ENCODE measurements around the gene KISS1R. TPM values are rescaled to one million over a fixed set of nuclear protein-coding genes. Genes with fewer than 3 reads are reported as not detected.
A peak's percentile ranks its signal among the peaks of the same experiment; 100 is the strongest.

Gene KISS1R
- total RNA-seq, 2 experiments from 2014 or later, result 2.9 to 3.1 TPM

- H3K36me3 Mint-ChIP-seq, result peaks cover 11% of the 10 kb centered on the region
- H3K4me3 Mint-ChIP-seq, result peak overlapping the region; percentile 78
- H3K27me3 Mint-ChIP-seq, result no peaks in the 10 kb centered on the region
- H3K4me1 Mint-ChIP-seq, result peaks cover 10% of the 10 kb centered on the region
- DNase-seq (no peak), ATAC-seq (ENCODE audit: low read depth) (no peak)
- no peaks in the 10 kb centered on the region for H3K9me3 Mint-ChIP-seq
- POLR2A ChIA-PET, result interaction anchor here (1.5 kb wide), 1 partner anchor 57 kb away, joined by 6 read pairs; the partner anchor contains the start of gene WDR18
- H3K27ac Mint-ChIP-seq, result no peak overlapping the region
Observed at GRCh38 chr19:926323-926588, 9.1 kb downstream of the KISS1R start.

DNA sequence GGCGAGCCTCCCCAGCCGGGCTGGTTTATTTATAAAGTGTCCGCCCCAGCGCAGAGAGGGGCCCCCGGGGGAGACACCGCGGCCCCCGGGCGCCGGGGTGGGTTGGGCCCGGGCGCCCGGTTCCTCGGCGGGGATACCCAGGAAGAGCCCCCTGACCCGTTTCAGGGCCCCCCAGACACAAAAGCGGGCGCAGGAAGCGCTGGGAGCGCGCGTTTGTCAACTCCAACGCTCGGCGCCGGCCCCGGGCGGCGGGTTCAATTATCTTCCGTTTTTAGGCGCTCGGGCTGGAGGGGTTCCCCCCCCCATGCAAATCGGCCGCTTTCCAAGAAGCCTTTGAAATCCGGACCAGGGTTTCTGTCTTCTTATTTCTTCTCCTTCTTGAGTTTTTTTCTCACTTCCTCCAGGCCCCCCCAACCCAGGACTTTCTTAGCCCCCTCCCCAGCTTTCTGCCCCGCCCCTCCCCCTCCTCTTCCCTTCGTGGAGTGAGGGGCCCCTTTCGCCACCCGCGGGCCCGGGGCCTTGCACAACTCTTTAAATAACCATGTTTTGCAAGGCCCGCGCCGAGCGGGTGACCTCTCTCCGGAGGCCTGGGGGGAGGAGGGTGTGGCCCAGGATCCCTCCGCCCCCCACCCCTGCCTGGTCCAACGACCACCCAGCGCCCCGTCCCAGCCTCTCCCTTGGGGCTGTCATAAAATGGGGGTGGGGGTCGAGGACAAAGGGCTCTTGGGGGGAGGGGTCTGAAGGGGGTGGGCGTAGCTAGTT is 9.6 kb downstream of the KISS1R start:
- POLR2A ChIA-PET, result interaction anchor here (0.7 to 1.5 kb wide), 2 partner anchors 11 to 57 kb away, joined by 3 to 6 read pairs; partner anchors contain the start of gene WDR18
- peak overlapping the region; percentile 70 for H3K27ac Mint-ChIP-seq
- H3K9me3 Mint-ChIP-seq, result no peaks in the 10 kb centered on the region
- H3K4me1 Mint-ChIP-seq, result peaks cover 6% of the 10 kb centered on the region
- peak overlapping the region; percentile 89 for H3K4me3 Mint-ChIP-seq
- H3K36me3 Mint-ChIP-seq, result peaks cover 11% of the 10 kb centered on the region
- ATAC-seq (ENCODE audit: low read depth), result no peak
- DNase-seq, result peak; percentile 71
- no peaks in the 10 kb centered on the region for H3K27me3 Mint-ChIP-seq

DNA sequence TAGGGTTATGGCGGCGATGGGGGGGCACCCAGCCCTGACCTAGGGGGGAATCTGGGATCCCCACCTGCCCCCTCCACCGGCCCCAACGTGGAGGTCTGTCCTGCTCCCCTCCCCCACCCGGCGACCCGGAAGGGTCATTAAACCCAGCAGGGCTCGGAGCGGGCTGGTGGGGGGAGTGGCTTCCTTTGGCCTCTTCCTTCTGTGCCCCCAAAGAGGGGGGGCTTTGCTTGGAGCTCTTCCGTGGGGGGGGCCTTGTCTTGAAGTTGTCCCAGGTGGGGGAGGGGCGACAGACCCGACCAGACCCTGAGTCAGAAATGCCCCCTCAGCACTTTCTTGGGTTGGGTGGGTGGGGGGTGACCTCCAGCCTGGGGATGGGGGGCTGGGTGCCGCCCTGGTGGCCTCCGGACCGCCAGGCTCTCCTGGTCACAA is 10.2 kb downstream of the KISS1R start:
- peak overlapping the region; percentile 51 for H3K4me3 Mint-ChIP-seq

DNA sequence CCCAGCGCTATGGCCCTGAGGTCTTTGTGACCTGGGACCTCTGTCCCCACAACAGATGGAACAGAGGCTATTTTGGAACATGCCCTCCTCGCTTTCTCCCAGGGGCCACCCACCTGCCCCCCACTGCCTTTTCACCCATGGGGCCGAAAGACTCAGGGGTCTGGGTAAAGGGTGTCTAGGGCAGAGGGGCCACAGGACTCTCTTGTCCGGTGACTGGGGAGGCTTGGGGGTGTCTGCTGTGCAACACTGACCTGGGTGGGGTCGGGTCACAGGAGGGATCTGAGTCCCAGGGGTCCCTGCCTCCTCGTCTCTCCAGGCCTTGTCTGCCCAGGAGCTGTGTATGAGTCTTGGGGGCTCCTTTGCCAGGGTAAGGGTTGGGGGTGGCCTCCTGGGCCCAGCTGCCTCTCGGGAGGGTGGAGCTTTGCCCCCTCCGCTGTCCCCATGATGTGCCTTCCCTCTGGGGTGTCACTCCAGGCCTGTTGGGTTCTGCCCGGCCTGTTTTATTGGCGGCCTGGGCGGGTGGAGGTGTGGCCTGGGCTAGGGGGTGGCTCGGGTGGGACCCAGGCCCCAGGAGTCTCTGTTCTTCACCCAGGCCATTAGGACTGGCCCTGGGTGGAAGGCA is 10.8 kb downstream of the KISS1R start:
- Mint-ChIP-seq H3K4me1 (peaks cover 11% of the 10 kb centered on the region), H3K9me3 (no peaks in the 10 kb centered on the region), H3K4me3 (peak overlapping the region; percentile 51), H3K27me3 (no peaks in the 10 kb centered on the region), H3K27ac (no peak overlapping the region), H3K36me3 (peaks cover 15% of the 10 kb centered on the region)
- POLR2A ChIA-PET, result interaction anchor here (1.5 kb wide), 1 partner anchor 56 kb away, joined by 6 read pairs; the partner anchor contains the start of gene WDR18
- no peak for ATAC-seq (ENCODE audit: low read depth)
- no peak for DNase-seq

More for the DNA sequence above, 10.2 kb downstream of the KISS1R start:
- Mint-ChIP-seq H3K27me3 (no peaks in the 10 kb centered on the region), H3K27ac (no peak overlapping the region), H3K4me1 (peaks cover 8% of the 10 kb centered on the region), H3K36me3 (peaks cover 11% of the 10 kb centered on the region), H3K9me3 (no peaks in the 10 kb centered on the region)
- POLR2A ChIA-PET, result interaction anchor here (0.7 to 1.5 kb wide), 2 partner anchors 10 to 56 kb away, joined by 3 to 6 read pairs; partner anchors contain the start of gene WDR18
- DNase-seq, result no peak
- no peak for ATAC-seq (ENCODE audit: low read depth)

- Mint-ChIP-seq H3K36me3 (peaks cover 15% of the 10 kb centered on the region), H3K4me1 (peaks cover 12% of the 10 kb centered on the region), H3K4me3 (no peak overlapping the region), H3K27me3 (no peaks in the 10 kb centered on the region), H3K9me3 (no peaks in the 10 kb centered on the region), H3K27ac (no peak overlapping the region)
- ATAC-seq (ENCODE audit: low read depth) (no peak), DNase-seq (no peak)
- POLR2A ChIA-PET, result no interaction called here
Observed at GRCh38 chr19:928471-929202, 11.5 kb downstream of the KISS1R start.

DNA sequence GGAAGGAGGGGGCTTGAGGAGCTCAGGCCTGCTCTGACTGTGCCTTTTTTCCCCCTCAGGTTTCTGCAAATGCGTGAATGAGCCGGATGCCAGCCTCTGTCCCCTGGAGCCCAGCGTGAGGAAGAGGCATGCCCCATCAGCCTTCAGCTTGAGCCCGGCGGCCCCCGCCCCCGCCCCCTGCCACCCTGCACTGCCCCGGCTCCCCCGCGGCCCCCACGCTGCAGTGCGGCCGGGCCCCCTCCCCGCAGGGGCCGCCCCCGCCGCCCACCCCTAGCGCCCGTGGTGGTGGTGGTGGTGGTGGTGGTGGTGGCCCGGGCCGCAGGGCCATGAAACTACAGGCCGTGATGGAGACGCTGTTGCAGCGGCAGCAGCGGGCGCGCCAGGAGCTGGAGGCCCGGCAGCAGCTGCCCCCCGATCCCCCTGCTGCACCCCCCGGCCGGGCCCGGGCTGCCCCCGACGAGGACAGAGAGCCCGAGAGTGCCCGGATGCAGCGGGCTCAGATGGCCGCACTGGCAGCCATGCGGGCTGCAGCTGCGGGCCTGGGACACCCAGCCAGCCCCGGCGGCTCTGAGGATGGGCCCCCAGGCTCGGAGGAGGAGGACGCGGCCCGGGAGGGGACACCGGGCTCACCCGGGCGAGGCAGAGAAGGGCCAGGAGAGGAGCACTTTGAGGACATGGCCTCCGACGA is 12.2 kb downstream of the KISS1R start:
- POLR2A ChIA-PET, result interaction anchor here (1.4 kb wide), 1 partner anchor 55 kb away, joined by 4 read pairs; the partner anchor contains the start of gene WDR18
- no peaks in the 10 kb centered on the region for H3K27me3 Mint-ChIP-seq
- no peak overlapping the region for H3K27ac Mint-ChIP-seq

GRCh38 chr19:929891-930258 is 12.7 kb downstream of the KISS1R start:
- no peak for ATAC-seq (ENCODE audit: low read depth)
- Mint-ChIP-seq H3K9me3 (no peaks in the 10 kb centered on the region), H3K27ac (no peak overlapping the region), H3K4me3 (no peak overlapping the region), H3K4me1 (peaks cover 8% of the 10 kb centered on the region), H3K27me3 (no peaks in the 10 kb centered on the region), H3K36me3 (peaks cover 15% of the 10 kb centered on the region)
- POLR2A ChIA-PET, result interaction anchor here (1.4 kb wide), 1 partner anchor 54 kb away, joined by 4 read pairs; the partner anchor contains the start of gene WDR18
- DNase-seq, result no peak

More for the DNA sequence above, 12.2 kb downstream of the KISS1R start:
- no peak overlapping the region for H3K4me3 Mint-ChIP-seq
- ATAC-seq (ENCODE audit: low read depth) (no peak), DNase-seq (no peak)
- H3K36me3 Mint-ChIP-seq, result peaks cover 15% of the 10 kb centered on the region
- H3K9me3 Mint-ChIP-seq, result no peaks in the 10 kb centered on the region
- peaks cover 9% of the 10 kb centered on the region for H3K4me1 Mint-ChIP-seq

DNA sequence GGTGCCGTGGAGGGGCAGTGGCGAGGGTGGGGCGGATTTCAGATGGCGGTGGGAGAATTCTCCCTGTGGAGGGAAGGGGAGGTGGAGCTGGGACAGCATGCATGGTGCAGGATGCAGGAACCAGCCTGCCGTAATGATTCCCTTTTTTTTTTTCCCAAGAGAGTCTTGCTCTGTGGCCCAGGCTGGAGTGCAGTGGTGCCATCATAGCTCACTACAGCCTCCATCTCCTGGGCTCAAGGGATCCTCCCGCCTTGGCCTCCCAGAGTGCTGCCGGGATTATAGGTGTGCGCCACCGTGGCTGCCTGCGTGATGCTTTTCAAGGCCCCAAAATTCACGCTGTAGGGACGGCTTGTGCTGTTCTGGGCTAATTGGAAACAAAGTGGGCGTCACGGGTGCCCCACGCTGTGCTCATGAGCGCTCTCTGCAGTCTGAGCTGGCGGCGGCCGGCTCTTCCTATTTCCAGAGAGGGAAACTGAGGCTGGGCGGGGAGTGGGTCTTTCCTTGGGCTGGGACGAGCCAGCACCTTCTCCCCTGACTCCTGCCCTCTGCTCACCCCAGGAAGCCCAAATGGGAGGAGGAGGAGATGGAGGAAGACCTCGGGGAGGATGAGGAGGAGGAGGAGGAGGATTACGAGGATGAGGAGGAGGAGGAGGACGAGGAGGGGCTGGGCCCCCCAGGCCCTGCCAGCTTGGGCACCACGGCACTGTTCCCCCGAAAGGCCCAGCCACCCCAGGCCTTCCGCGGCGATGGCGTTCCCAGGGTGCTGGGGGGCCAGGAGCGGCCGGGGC is 14.9 kb downstream of the KISS1R start:
- DNase-seq, result no peak
- H3K27ac Mint-ChIP-seq, result no peak overlapping the region
- peaks cover 2% of the 10 kb centered on the region for H3K27me3 Mint-ChIP-seq
- H3K4me1 Mint-ChIP-seq, result peaks cover 10% of the 10 kb centered on the region
- POLR2A ChIA-PET, result no interaction called here
- H3K9me3 Mint-ChIP-seq, result no peaks in the 10 kb centered on the region
- peaks cover 17% of the 10 kb centered on the region for H3K36me3 Mint-ChIP-seq
- peak; percentile 13 for ATAC-seq (ENCODE audit: low read depth)
- H3K4me3 Mint-ChIP-seq, result peak overlapping the region; percentile 59

DNA sequence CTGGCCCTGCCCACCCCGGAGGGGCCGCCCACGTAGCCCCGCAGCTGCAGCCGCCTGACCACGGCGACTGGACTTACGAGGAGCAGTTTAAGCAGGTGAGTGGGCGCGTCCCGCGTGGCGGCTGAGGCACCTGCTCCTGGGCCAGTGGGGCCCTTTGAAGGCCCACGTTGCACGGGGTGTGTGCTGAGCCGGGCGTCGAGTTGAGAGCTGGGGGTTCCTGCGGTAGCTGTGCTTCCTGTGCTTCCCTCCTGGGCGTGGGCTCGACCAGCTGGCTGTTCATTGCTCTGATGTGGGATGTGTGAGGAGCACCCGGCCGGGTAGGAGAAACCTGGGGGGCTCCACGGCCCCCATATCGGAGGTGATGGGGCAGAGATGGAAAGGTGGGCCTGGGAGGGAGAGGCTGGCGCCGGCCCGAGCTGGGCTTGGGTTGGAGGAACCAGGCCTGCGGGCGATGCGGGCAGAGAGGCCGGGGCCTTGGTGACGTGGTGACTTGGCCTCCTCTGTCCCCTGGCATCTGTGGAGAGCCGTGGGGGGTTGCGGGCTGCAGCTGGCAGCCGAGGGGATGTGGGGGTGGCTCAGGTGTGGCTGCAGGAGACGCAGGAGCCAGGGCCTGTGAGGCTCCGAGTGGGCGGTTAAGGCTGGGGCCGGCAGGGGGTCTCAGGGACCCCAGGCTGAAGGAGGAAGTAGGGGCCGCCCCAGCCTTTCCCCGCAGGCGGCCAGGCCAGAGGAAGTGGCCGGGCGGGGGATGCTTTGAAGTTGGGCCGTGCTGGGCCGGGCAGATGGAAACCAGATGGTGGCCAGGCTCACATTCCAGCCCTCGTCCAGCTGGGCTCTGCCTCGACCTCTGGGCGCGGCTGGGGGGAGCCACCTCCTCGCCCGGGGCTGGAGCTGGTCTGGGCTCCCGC is 15.8 kb downstream of the KISS1R start:
- ATAC-seq (ENCODE audit: low read depth), result peak; percentile 72
- peak overlapping the region; percentile 65 for H3K27ac Mint-ChIP-seq
- no peaks in the 10 kb centered on the region for H3K9me3 Mint-ChIP-seq
- POLR2A ChIA-PET, result interaction anchor here (0.8 kb wide), 1 partner anchor 51 kb away, joined by 3 read pairs; no protein-coding TSS in a partner anchor
- H3K4me1 Mint-ChIP-seq, result peaks cover 17% of the 10 kb centered on the region
- peak; percentile 67 for DNase-seq
- H3K27me3 Mint-ChIP-seq, result peaks cover 2% of the 10 kb centered on the region
- peak overlapping the region; percentile 76 for H3K4me3 Mint-ChIP-seq
- peaks cover 20% of the 10 kb centered on the region for H3K36me3 Mint-ChIP-seq

DNA sequence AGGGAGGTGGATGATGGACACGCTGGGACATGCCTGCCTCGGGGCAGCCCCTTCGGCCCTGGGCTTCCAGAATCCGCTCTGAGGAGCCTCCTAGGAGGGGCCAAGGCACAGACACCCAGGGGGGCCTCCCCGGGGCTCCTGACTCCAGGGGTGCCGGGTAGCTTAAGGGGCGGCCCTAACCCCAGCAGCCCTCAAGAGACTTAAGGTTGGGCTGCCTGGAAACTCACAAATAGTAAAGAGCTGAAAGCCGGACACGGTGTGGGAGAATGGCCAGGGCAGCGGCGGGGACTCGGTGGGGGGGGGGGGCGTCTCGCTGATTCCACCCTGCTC is 16.4 kb downstream of the KISS1R start:
- Mint-ChIP-seq H3K27ac (no peak overlapping the region), H3K27me3 (peaks cover 2% of the 10 kb centered on the region), H3K36me3 (peaks cover 20% of the 10 kb centered on the region), H3K4me1 (peaks cover 21% of the 10 kb centered on the region), H3K9me3 (no peaks in the 10 kb centered on the region), H3K4me3 (no peak overlapping the region)
- POLR2A ChIA-PET, result interaction anchor here (0.8 kb wide), 1 partner anchor 50 kb away, joined by 3 read pairs; no protein-coding TSS in a partner anchor
- no peak for ATAC-seq (ENCODE audit: low read depth)
- DNase-seq, result no peak

- peaks cover 21% of the 10 kb centered on the region for H3K4me1 Mint-ChIP-seq
- ATAC-seq (ENCODE audit: low read depth), result no peak
- no peak overlapping the region for H3K27ac Mint-ChIP-seq
- H3K36me3 Mint-ChIP-seq, result peaks cover 22% of the 10 kb centered on the region
- DNase-seq, result no peak
- H3K27me3 Mint-ChIP-seq, result peaks cover 5% of the 10 kb centered on the region
- H3K4me3 Mint-ChIP-seq, result no peak overlapping the region
- POLR2A ChIA-PET, result no interaction called here
- no peaks in the 10 kb centered on the region for H3K9me3 Mint-ChIP-seq
Observed at GRCh38 chr19:934197-934840, 17.2 kb downstream of the KISS1R start.

Data from activated naive CD8-positive, alpha-beta T cell treated with anti-CD3 and anti-CD28 coated beads, Interleukin-2, amount 10 ng/mL, durations not matched to agents 7 days and 5 days (primary cell).